ENCODE data around the gene TRMU. TPM values are rescaled to one million over a fixed set of nuclear protein-coding genes. Genes with fewer than 3 reads are reported as not detected.

TRMU gene
- total RNA-seq, 1 experiment from 2014 or later, result 73.9 TPM

- no peak for TF ChIP-seq CTCF (IDR thresholded peaks at IDR 0.05; ENCODE audit: insufficient read depth in 1 of 2, low read depth in 1 of 2, low read length in 1 of 2, severe bottlenecking in 1 of 2, unreplicated experiment in 1 of 2)
- no peaks in the 10 kb centered on the region for H3K9me3 Mint-ChIP-seq (ENCODE audit: unreplicated experiment)
- H3K27ac Mint-ChIP-seq (ENCODE audit: unreplicated experiment), result peak overlapping the region; percentile 48
- ChIA-PET POLR2A (no interaction called here), CTCF (no interaction called here)
- peaks cover 21% of the 10 kb centered on the region for H3K4me1 ChIP-seq
- intact Hi-C loops (cut with micrococcal nuclease; ENCODE audit: unreplicated experiment), result no loop called here
- no peak overlapping the region for H3K4me3 ChIP-seq (ENCODE audit: low read depth, low read length)
- DNase-seq, result no peak
- no peaks in the 10 kb centered on the region for H3K9me3 ChIP-seq
- no peak overlapping the region for H3K4me3 Mint-ChIP-seq (ENCODE audit: unreplicated experiment)
- BruUV-seq (replicated peaks), result no TSS peak
- H3K4me1 Mint-ChIP-seq (ENCODE audit: low read depth, unreplicated experiment), result peaks cover 23% of the 10 kb centered on the region
- peaks cover 2% of the 10 kb centered on the region; the same call in 1 of the 2 replicates for H3K36me3 ChIP-seq (ENCODE audit: control insufficient read depth, insufficient read depth, low read length)
- no peaks in the 10 kb centered on the region for H3K27me3 ChIP-seq (replicated peaks; ENCODE audit: control insufficient read depth, insufficient read depth, low read length)
- no peaks in the 10 kb centered on the region for H3K27me3 Mint-ChIP-seq (ENCODE audit: insufficient read depth, unreplicated experiment)
- H3K36me3 Mint-ChIP-seq (ENCODE audit: insufficient read depth, unreplicated experiment), result peaks cover 83% of the 10 kb centered on the region
Observed at GRCh38 chr22:46329616-46330015, 5.9 kb upstream of the TRMU start.

GRCh38 chr22:46330426-46330825 lies 5.1 kb upstream of the TRMU start:
- Mint-ChIP-seq H3K4me3 (ENCODE audit: unreplicated experiment) (no peak overlapping the region), H3K9me3 (ENCODE audit: unreplicated experiment) (no peaks in the 10 kb centered on the region), H3K4me1 (ENCODE audit: low read depth, unreplicated experiment) (peaks cover 23% of the 10 kb centered on the region), H3K27ac (ENCODE audit: unreplicated experiment) (no peak overlapping the region), H3K36me3 (ENCODE audit: insufficient read depth, unreplicated experiment) (peaks cover 81% of the 10 kb centered on the region), H3K27me3 (ENCODE audit: insufficient read depth, unreplicated experiment) (no peaks in the 10 kb centered on the region)
- ChIA-PET POLR2A (no interaction called here), CTCF (interaction anchor here (0.6 kb wide), 1 partner anchor 336 kb away, joined by 3 read pairs; no protein-coding TSS in a partner anchor)
- no peaks in the 10 kb centered on the region for H3K27me3 ChIP-seq (replicated peaks; ENCODE audit: control insufficient read depth, insufficient read depth, low read length)
- DNase-seq, result no peak
- H3K36me3 ChIP-seq (ENCODE audit: control insufficient read depth, insufficient read depth, low read length), result peaks cover 2% of the 10 kb centered on the region; the same call in 1 of the 2 replicates
- H3K9me3 ChIP-seq, result no peaks in the 10 kb centered on the region
- H3K4me1 ChIP-seq, result peaks cover 23% of the 10 kb centered on the region
- TF ChIP-seq CTCF (IDR thresholded peaks at IDR 0.05; ENCODE audit: insufficient read depth in 1 of 2, low read depth in 1 of 2, low read length in 1 of 2, severe bottlenecking in 1 of 2, unreplicated experiment in 1 of 2), result no peak
- no TSS peak for BruUV-seq (replicated peaks)
- H3K4me3 ChIP-seq (ENCODE audit: low read depth, low read length), result no peak overlapping the region
- intact Hi-C loops (cut with micrococcal nuclease; ENCODE audit: unreplicated experiment), result no loop called here

- Histone ChIP-seq H3K27me3 (replicated peaks; ENCODE audit: control insufficient read depth, insufficient read depth, low read length) (no peaks in the 10 kb centered on the region), H3K36me3 (ENCODE audit: control insufficient read depth, insufficient read depth, low read length) (peaks cover 2% of the 10 kb centered on the region; the same call in 1 of the 2 replicates), H3K4me1 (peaks cover 23% of the 10 kb centered on the region), H3K4me3 (ENCODE audit: low read depth, low read length) (no peak overlapping the region), H3K9me3 (no peaks in the 10 kb centered on the region)
- no peak overlapping the region for H3K4me3 Mint-ChIP-seq (ENCODE audit: unreplicated experiment)
- no TSS peak for BruUV-seq (replicated peaks)
- ChIA-PET POLR2A (no interaction called here), CTCF (interaction anchor here (0.6 kb wide), 1 partner anchor 225 kb away, joined by 3 read pairs; no protein-coding TSS in a partner anchor)
- no peak for DNase-seq
- no peak overlapping the region for H3K27ac Mint-ChIP-seq (ENCODE audit: unreplicated experiment)
- no peak for TF ChIP-seq CTCF (IDR thresholded peaks at IDR 0.05; ENCODE audit: insufficient read depth in 1 of 2, low read depth in 1 of 2, low read length in 1 of 2, severe bottlenecking in 1 of 2, unreplicated experiment in 1 of 2)
- H3K36me3 Mint-ChIP-seq (ENCODE audit: insufficient read depth, unreplicated experiment), result peaks cover 81% of the 10 kb centered on the region
- intact Hi-C loops (cut with micrococcal nuclease; ENCODE audit: unreplicated experiment), result no loop called here
- H3K9me3 Mint-ChIP-seq (ENCODE audit: unreplicated experiment), result no peaks in the 10 kb centered on the region
- H3K4me1 Mint-ChIP-seq (ENCODE audit: low read depth, unreplicated experiment), result peaks cover 26% of the 10 kb centered on the region
- no peaks in the 10 kb centered on the region for H3K27me3 Mint-ChIP-seq (ENCODE audit: insufficient read depth, unreplicated experiment)
Observed at GRCh38 chr22:46331496-46331895, 4.0 kb upstream of the TRMU start.

All from Caco-2 (cell line).